WI38 (cell line): ENCODE data around the gene VWF.

Experiments used
- H3K4me3 ChIP-seq: 2 replicates; pipeline ENCODE4 v1.5.1; 2011; ENCODE audit warnings: low read depth, mild to moderate bottlenecking, control low read depth, low read length
- CTCF ChIP-seq: IDR thresholded peaks from 2 replicates; pipeline ENCODE4 v1.5.1; 2012; ENCODE audit warnings: low read depth, mild to moderate bottlenecking, control low read depth, low read length

Gene VWF

GRCh38 chr12:6124411-6125309 lies at the start of gene VWF:
Gene VWF (minus strand): TSS chr12:6124670. CDS start chr12:6123196, 1,474 bp downstream.
- H3K4me3 ChIP-seq, result no peak within 1 kb of the TSS
- no peak for TF ChIP-seq CTCF

- TF ChIP-seq CTCF, result no peak
- no peak overlapping the region for H3K4me3 ChIP-seq
These were observed 48.4 kb upstream of the VWF start for GRCh38 chr12:6172862-6173261.

- no peak overlapping the region for H3K4me3 ChIP-seq
- TF ChIP-seq CTCF, result no peak
These were observed 47.6 kb upstream of the VWF start for GRCh38 chr12:6172086-6172485.

- no peak overlapping the region for H3K4me3 ChIP-seq
- TF ChIP-seq CTCF, result no peak
These were observed 47.0 kb upstream of the VWF start for GRCh38 chr12:6171409-6172015.

GRCh38 chr12:6167327-6168280 lies 43.1 kb upstream of the VWF start:
- no peak for TF ChIP-seq CTCF

GRCh38 chr12:6166808-6167207 lies 42.3 kb upstream of the VWF start:
- TF ChIP-seq CTCF, result no peak
- no peak overlapping the region for H3K4me3 ChIP-seq

More at GRCh38 chr12:6167327-6168280, 43.1 kb upstream of the VWF start:
- H3K4me3 ChIP-seq, result peak overlapping the region; percentile 18; the same call in 1 of the 2 replicates
